Astrocyte (in vitro differentiated cells and primary cell): Measurements from ENCODE around the gene TMEM219. TPM values are rescaled to one million over a fixed set of nuclear protein-coding genes. Genes with fewer than 3 reads are reported as not detected.

Experiments used
- DNase-seq: peaks from one replicate; pipeline ENCODE4 v3.0.0-alpha.2; 2010; ENCODE audit warnings: low read depth
- FAIRE-seq: peaks from 2 replicates; lab custom pipeline; 2011; peaks lifted over from hg19 to GRCh38; lab: Jason Lieb, UNC
- H2AFZ ChIP-seq: 2 replicates; pipeline ENCODE4 v1.6.0; 2012; ENCODE audit warnings: low read depth, low read length, inconsistent platforms
- H3K27ac ChIP-seq: 2 replicates; pipeline ENCODE4 v1.5.1; 2011; ENCODE audit warnings: low read depth, low read length, inconsistent platforms
- H3K27me3 ChIP-seq: 2 replicates; pipeline ENCODE4 v1.6.0; 2011; ENCODE audit warnings: low read length, inconsistent platforms; ENCODE audit not compliant: insufficient read depth
- H3K36me3 ChIP-seq: 2 replicates; pipeline ENCODE4 v1.5.1; 2011; ENCODE audit warnings: low read length, inconsistent platforms; ENCODE audit not compliant: insufficient read depth
- H3K4me1 ChIP-seq: 2 replicates; pipeline ENCODE4 v1.5.1; 2011; ENCODE audit warnings: low read length, inconsistent platforms; ENCODE audit not compliant: insufficient read depth
- H3K4me2 ChIP-seq: 2 replicates; pipeline ENCODE4 v1.6.0; 2012; ENCODE audit warnings: low read length, inconsistent platforms
- H3K4me3 ChIP-seq: 2 replicates; pipeline ENCODE4 v1.5.1; 2011; ENCODE audit warnings: low read depth, mild to moderate bottlenecking, low read length, inconsistent platforms; ENCODE audit not compliant: insufficient read depth
- H3K79me2 ChIP-seq: 2 replicates; pipeline ENCODE4 v1.6.0; 2012; ENCODE audit warnings: mild to moderate bottlenecking, low read length, inconsistent platforms; ENCODE audit not compliant: insufficient read depth
- H3K9ac ChIP-seq: 2 replicates; pipeline ENCODE4 v1.6.0; 2012; ENCODE audit warnings: mild to moderate bottlenecking, low read length, inconsistent platforms
- H3K9me3 ChIP-seq: 2 replicates; pipeline ENCODE4 v1.5.1; 2012; ENCODE audit warnings: low read depth, mild to moderate bottlenecking, low read length, inconsistent platforms; ENCODE audit not compliant: insufficient read depth
- H4K20me1 ChIP-seq: 2 replicates; pipeline ENCODE4 v1.6.0; 2012; ENCODE audit warnings: low read length, inconsistent platforms; ENCODE audit not compliant: insufficient read depth
- H3K27ac Mint-ChIP-seq: one replicate; pipeline ENCODE4 v1.8.0; 2021; ENCODE audit warnings: mild to moderate bottlenecking, mixed read lengths; ENCODE audit not compliant: unreplicated experiment
- H3K27me3 Mint-ChIP-seq: one replicate; pipeline ENCODE4 v1.8.0; 2021; ENCODE audit warnings: low read depth, mixed read lengths; ENCODE audit not compliant: unreplicated experiment
- H3K36me3 Mint-ChIP-seq: one replicate; pipeline ENCODE4 v1.8.0; 2021; ENCODE audit warnings: low read depth, mixed read lengths; ENCODE audit not compliant: unreplicated experiment
- H3K4me1 Mint-ChIP-seq: one replicate; pipeline ENCODE4 v1.8.0; 2021; ENCODE audit warnings: low read depth, mixed read lengths; ENCODE audit not compliant: unreplicated experiment
- H3K4me3 Mint-ChIP-seq: one replicate; pipeline ENCODE4 v1.8.0; 2021; ENCODE audit warnings: mild to moderate bottlenecking, moderate library complexity, mixed read lengths; ENCODE audit not compliant: unreplicated experiment
- H3K9me3 Mint-ChIP-seq: one replicate; pipeline ENCODE4 v1.8.0; 2021; ENCODE audit warnings: mild to moderate bottlenecking, mixed read lengths; ENCODE audit not compliant: unreplicated experiment
- EZH2 ChIP-seq: IDR thresholded peaks from 2 replicates; pipeline ENCODE4 v1.6.1; 2012; ENCODE audit warnings: mild to moderate bottlenecking, low read length, inconsistent platforms; ENCODE audit not compliant: insufficient read depth
- total RNA-seq: library from RNA; stranded (reverse); gene quantifications from 2 replicates; pipeline ENCODE4 v1.2.1, GENCODE V29; 2021
- TF ChIP-seq, protein P1 (sequence below): IDR thresholded peaks from 2 replicates; pipeline ENCODE4 v1.5.1; 2011; ENCODE audit warnings: low read depth, mild to moderate bottlenecking, inconsistent platforms, low read length, moderate library complexity; ENCODE audit not compliant: insufficient read depth

TMEM219 gene
- total RNA-seq, 1 donor from 2014 or later: 96.6 TPM

DNA sequence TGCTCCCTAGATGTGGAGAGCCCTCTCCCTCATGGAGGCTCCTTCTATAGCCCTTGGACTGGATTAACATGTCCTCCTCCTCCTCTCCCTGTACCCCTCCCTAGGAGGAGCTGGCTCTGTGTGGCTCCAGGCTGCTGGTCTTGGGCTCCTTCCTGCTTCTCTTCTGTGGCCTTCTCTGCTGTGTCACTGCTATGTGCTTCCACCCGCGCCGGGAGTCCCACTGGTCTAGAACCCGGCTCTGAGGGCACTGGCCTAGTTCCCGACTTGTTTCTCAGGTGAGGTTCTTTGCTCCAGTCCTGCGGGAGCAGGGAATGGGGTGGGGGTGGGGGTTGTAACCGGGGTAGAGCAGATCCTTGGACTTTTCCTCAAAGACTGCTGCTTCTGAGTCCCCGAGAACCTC is 9.4 kb downstream of the TMEM219 start:
- no peak overlapping the region for H3K27ac Mint-ChIP-seq

DNA sequence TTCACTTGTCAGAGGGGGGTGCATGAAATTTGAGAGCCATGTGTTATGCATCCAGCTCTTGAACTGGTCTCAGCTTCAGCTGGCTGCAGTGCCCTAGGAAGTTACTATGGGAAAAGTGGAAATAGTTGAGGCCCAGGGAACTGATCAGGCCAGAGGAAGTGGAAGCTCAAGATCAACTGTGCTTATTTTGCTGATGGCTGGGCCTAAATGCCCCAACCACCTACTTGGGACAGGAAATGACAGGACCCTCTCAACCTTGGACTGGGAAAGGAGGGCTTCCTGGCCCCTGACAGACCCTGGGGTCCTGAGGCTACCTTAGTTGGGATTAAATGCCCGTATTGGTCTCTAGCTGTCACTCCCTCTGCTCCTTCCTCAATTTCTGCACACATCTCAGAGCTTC is 10.6 kb downstream of the TMEM219 start:
- Histone ChIP-seq H3K27me3 (no peaks in the 10 kb centered on the region), H3K4me2 (no peak overlapping the region), H3K9me3 (peaks cover 3% of the 10 kb centered on the region), H2AFZ (no peak overlapping the region), H3K4me1 (peaks cover 23% of the 10 kb centered on the region), H3K79me2 (peaks cover 38% of the 10 kb centered on the region), H3K36me3 (peaks cover 10% of the 10 kb centered on the region), H3K27ac (no peak overlapping the region), H3K4me3 (no peak overlapping the region), H4K20me1 (peaks cover 31% of the 10 kb centered on the region), H3K9ac (no peak overlapping the region)
- peaks cover 17% of the 10 kb centered on the region for H3K4me1 Mint-ChIP-seq
- H3K36me3 Mint-ChIP-seq: peaks cover 33% of the 10 kb centered on the region
- no peak overlapping the region for H3K27ac Mint-ChIP-seq
- H3K27me3 Mint-ChIP-seq: no peaks in the 10 kb centered on the region
- H3K9me3 Mint-ChIP-seq: peaks cover 3% of the 10 kb centered on the region
- no peak for TF ChIP-seq EZH2
- TF ChIP-seq, protein P1, sequence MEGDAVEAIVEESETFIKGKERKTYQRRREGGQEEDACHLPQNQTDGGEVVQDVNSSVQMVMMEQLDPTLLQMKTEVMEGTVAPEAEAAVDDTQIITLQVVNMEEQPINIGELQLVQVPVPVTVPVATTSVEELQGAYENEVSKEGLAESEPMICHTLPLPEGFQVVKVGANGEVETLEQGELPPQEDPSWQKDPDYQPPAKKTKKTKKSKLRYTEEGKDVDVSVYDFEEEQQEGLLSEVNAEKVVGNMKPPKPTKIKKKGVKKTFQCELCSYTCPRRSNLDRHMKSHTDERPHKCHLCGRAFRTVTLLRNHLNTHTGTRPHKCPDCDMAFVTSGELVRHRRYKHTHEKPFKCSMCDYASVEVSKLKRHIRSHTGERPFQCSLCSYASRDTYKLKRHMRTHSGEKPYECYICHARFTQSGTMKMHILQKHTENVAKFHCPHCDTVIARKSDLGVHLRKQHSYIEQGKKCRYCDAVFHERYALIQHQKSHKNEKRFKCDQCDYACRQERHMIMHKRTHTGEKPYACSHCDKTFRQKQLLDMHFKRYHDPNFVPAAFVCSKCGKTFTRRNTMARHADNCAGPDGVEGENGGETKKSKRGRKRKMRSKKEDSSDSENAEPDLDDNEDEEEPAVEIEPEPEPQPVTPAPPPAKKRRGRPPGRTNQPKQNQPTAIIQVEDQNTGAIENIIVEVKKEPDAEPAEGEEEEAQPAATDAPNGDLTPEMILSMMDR: no peak
- DNase-seq (no peak), FAIRE-seq (no peak)
- peak overlapping the region; percentile 69 for H3K4me3 Mint-ChIP-seq

More for the DNA sequence above, 9.4 kb downstream of the TMEM219 start:
- no peak for DNase-seq
- Histone ChIP-seq H3K4me1 (peaks cover 15% of the 10 kb centered on the region), H3K27ac (no peak overlapping the region), H3K9me3 (peaks cover 3% of the 10 kb centered on the region), H4K20me1 (peaks cover 19% of the 10 kb centered on the region), H3K79me2 (peaks cover 26% of the 10 kb centered on the region), H3K27me3 (no peaks in the 10 kb centered on the region), H3K4me3 (no peak overlapping the region), H3K9ac (no peak overlapping the region), H3K4me2 (no peak overlapping the region), H2AFZ (no peak overlapping the region), H3K36me3 (peaks cover 12% of the 10 kb centered on the region)
- no peak overlapping the region for H3K4me3 Mint-ChIP-seq
- no peak for FAIRE-seq
- TF ChIP-seq, protein P1: no peak
- no peak for TF ChIP-seq EZH2
- H3K27me3 Mint-ChIP-seq: no peaks in the 10 kb centered on the region
- peaks cover 3% of the 10 kb centered on the region for H3K9me3 Mint-ChIP-seq
- H3K36me3 Mint-ChIP-seq: peaks cover 25% of the 10 kb centered on the region
- H3K4me1 Mint-ChIP-seq: peaks cover 8% of the 10 kb centered on the region

DNA sequence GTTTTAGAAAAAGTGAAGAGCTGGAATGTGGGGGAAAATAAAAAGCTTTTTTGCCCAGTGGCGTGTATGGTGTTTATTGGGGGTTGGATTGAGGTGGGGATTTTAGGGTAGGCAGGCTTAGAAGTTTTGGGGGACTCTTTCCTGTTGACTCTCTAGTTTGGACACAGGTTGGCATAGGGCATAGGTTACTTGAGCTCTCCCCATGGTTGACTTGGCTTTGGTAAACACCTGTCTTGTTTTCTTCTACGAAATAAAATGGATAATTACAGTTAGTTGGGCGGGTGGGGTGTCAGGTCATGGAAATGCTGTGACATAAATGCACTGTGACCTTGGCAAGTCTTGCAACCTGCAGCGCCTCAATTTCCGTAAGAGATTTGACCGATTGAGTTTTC is 11.1 kb downstream of the TMEM219 start:
- Mint-ChIP-seq H3K36me3 (peaks cover 36% of the 10 kb centered on the region), H3K9me3 (peaks cover 3% of the 10 kb centered on the region), H3K4me3 (peak overlapping the region; percentile 73), H3K4me1 (peaks cover 17% of the 10 kb centered on the region), H3K27ac (peak overlapping the region; percentile 38), H3K27me3 (no peaks in the 10 kb centered on the region)
- Histone ChIP-seq H2AFZ (peak overlapping the region; percentile 64), H3K36me3 (peaks cover 11% of the 10 kb centered on the region), H3K27me3 (no peaks in the 10 kb centered on the region), H4K20me1 (peaks cover 36% of the 10 kb centered on the region), H3K9ac (no peak overlapping the region), H3K79me2 (peaks cover 43% of the 10 kb centered on the region), H3K4me3 (no peak overlapping the region), H3K27ac (no peak overlapping the region), H3K9me3 (peaks cover 3% of the 10 kb centered on the region), H3K4me1 (peaks cover 23% of the 10 kb centered on the region), H3K4me2 (peak overlapping the region; percentile 14)
- DNase-seq: no peak
- TF ChIP-seq, protein P1: no peak
- TF ChIP-seq EZH2: no peak
- no peak for FAIRE-seq
